GM11168 (cell line): ENCODE measurements around the gene ALK.

ENCODE experiments used
- in situ Hi-C: fragments of 300-500 bp; cut with MboI; formaldehyde crosslinking; loops from one replicate; pipeline ENCODE4 v1.12.0; 2022; ENCODE audit warnings: low sequenced_read_pairs; ENCODE audit not compliant: unreplicated experiment

The ALK gene

DNA sequence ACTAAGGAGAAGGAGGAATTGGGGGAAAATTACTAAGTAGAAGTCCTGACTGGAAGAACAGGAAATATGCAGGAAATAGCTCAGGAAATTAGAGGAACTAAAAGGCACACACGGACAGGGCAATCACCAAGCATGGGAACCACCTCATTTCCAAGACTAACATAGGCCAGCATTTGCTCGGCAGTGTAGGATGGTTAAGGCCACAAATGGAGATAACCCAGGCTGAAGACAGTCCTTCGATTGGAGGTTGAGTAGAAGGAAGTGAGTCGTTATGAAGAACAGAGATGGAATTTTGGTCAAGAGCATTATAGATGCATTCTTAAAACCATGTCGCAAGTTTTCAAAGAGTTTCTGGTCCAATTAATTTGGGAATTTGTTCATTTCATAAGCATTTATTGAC, 401.4 kb downstream of the ALK start:
- in situ Hi-C loops, result no loop called here

DNA sequence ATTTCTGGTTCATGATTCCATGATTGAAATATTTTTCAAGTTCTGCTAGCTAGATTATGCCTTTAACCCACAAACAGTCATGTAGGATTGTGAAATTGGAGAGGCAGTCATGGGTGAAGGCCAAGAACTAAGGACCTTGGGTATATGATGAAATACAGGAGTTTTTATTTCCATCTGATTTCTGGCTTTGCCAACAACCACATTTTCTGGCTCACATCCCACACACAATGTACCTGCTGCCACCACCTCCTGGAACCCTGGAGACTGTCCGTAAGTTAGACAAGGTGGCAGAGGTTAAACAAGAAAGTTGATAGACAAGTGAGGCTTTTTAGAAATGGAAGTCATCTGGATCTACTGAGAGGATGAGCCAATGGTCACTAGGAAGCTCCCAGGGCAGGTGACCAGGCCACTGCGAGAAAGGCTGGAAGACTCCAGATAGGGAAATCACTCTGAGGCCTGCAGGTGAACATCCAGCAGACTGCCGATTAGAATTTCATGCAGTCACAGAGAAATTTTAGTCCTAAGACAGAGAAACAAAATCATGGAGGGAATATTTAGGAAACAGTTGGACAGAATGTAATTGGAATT, 402.0 kb downstream of the ALK start:
- in situ Hi-C loops, result no loop called here

DNA sequence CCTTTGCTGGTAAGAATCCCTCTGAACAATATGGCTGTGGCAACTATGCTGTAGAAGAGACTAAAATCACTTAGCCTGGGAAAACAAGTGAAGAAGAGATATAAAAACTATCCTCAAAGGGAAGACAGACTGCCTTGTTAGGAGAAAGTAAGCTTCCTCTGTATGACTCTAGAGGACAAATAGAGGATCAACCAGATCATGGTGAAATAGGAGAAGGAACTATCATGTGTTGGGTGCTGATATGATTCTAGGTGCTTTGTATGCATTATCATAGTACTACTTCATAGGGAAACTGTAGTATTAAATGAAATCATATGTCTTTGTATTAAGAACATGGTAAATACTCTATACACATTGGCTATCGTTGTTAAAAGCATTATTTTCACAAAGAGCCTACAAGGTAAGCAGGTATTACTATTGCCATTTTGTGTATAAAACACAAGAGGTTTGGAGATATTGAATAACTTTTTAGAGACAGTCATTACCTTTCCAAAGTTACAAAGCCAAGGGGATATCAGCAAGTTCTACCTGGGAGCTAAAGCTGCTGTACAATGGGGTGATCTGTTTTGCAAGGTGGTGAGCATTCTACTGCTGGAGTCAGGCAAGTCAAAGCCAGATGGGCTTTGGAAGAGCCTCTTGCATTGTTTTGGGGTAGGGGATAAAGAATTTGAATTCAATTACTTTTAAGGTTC, 402.6 kb downstream of the ALK start:
- in situ Hi-C loops, result no loop called here

GRCh38 chr2:29518010-29518409, 403.4 kb downstream of the ALK start:
- in situ Hi-C loops, result no loop called here

GRCh38 chr2:29517413-29517812, 404.0 kb downstream of the ALK start:
- in situ Hi-C loops, result no loop called here

- in situ Hi-C loops, result no loop called here
Measured at GRCh38 chr2:29516767-29517166, 404.6 kb downstream of the ALK start.

DNA sequence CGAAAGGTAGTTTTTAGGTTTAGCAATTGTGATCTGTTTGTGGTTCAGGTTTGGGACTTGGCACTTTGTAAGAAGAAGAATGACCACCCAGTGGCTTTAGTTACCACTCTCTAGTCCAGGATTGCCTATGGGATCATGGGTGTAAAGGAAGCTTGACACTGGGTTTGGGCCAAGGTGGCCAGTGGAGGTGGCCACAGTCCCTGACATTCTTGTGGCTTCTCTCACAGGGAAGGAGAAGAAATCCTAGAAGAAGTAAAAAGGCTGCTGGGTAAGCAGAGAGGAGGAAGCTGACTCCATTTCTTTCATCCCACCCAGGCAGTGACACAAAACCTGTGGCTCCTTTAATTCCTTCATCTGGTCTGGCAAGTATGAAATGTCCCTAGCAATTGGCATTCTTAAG, 411.5 kb downstream of the ALK start:
- in situ Hi-C loops, result no loop called here

GRCh38 chr2:29509397-29509796, 412.0 kb downstream of the ALK start:
- in situ Hi-C loops, result no loop called here

DNA sequence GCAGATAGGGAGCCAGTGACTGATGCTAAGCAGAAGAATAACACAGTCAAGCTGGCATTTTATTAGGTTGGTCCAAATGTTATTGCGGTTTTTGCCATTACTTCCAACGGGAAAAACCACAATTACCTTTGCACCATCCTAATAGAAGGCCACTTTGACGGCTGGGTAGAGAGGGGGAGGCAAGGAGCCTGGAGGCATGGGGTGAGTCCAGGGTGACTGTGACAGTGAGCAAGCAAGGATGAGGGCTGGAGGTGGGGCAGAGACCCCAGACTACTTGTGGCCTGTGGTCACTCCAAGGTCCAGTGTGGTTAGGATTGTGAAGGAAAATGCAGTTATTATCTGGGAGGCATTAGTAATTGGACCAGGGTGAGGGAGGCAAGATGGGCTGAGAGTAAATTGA, 416.6 kb downstream of the ALK start:
- in situ Hi-C loops, result no loop called here

DNA sequence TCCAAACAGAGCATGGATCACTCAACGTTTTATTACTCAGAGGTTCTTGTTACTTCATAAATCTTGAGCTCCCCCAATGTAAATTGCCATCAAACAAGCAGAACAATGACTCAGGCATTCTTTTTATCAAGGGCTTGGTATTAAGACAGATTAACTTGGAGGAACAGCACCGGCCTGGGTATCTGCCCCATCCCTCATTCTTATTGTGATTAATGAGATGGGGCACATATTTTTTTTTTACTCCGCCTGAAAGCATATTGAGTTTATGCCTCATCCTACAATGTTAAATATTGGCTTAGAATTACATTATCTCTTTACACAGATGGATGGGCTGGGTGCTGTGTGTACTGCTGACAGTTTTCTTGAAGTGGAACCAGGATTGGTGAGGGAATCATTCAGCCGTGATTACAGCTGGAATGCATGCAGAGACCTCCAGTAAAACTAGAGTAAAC, 418.9 kb downstream of the ALK start:
- in situ Hi-C loops, result no loop called here

GRCh38 chr2:29497375-29497774, 424.0 kb downstream of the ALK start:
- in situ Hi-C loops, result no loop called here

GRCh38 chr2:29496198-29496597, 425.2 kb downstream of the ALK start:
- in situ Hi-C loops, result no loop called here

DNA sequence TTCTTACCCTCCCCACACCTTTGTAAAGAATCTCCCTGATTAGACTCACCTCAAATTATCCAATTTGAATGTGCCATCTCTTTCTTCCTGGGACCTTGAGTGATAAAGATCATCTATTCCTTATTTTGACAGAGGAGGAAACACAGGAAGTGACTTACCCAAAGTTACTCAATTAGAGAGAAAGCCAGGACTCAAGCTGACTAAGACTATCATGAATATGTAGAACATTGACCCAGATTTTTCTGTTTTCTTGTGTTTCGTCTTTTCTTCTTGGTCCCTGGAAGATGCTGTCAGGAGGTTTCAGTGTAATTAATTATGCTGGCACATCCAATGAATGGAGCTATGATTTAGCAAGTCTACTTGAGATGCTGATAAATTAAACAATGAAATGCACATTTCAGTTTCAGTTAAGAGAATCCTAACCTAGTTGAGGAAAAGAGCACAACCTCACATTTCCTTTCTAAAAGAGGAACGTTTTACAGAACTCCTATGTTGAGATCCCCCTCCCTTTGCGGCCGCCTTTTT, 425.8 kb downstream of the ALK start:
- in situ Hi-C loops, result no loop called here

GRCh38 chr2:29495068-29495467, 426.3 kb downstream of the ALK start:
- in situ Hi-C loops, result no loop called here

GRCh38 chr2:29492701-29493100, 428.7 kb downstream of the ALK start:
- in situ Hi-C loops, result no loop called here

DNA sequence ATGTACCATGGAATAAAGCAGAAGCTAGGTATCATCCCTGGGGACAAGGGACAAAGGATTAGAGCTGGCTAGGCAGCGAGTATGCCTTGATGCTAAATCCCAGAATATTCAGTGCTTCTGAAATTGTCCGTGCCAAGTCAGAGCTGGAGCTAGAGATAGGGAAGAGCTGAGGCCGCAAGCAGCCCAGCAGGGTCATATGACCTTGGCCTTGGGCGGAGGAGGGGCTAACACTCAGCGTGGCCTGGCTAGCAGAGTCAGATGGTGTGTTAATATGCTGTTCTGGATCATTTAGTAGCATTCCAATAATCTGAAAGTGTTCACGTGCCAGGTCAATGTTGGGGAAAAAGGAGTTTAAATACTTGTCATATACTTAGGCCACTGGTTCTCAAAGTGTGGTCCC, 431.3 kb downstream of the ALK start:
- in situ Hi-C loops, result no loop called here

DNA sequence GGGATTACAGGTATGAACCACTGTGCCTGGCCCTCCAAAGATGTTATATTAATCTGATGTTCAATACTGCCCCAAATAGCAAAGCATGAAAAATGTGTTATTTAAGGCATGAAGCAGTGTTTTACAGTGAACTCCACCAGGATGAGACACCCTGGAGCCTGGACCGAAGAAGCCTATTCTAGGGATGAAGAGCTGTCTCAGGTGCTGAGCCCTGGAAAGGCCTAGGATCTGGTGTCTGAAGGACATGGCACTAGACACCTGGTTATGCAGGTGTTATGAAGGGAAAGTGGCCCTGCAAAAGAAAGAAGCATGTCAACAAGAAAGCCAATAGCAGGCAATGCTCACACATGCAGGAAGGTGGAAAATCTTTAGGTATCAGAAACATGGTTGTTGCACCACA, 431.8 kb downstream of the ALK start:
- in situ Hi-C loops, result no loop called here

- in situ Hi-C loops, result no loop called here
Measured at GRCh38 chr2:29487967-29488555, 433.3 kb downstream of the ALK start.

GRCh38 chr2:29485631-29486030, 435.8 kb downstream of the ALK start:
- in situ Hi-C loops, result no loop called here

DNA sequence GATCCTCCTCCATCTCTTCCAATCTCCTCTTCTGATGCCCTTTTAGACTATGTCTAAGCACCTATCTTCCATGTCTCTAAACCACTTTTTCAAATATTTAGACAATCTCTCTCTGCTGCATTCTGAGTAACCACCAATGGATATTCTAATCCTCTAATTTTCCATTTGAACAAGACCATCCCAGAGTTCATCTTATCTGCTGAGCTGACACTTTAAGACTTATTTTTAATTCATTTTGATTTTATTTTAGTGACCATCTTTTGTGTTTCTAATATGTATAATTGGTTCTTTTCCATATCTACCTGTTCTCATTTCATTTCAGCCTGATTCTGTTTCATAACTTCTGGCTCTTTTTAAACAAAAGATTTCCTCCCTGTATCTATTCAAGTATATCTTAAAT, 436.3 kb downstream of the ALK start:
- in situ Hi-C loops, result no loop called here

DNA sequence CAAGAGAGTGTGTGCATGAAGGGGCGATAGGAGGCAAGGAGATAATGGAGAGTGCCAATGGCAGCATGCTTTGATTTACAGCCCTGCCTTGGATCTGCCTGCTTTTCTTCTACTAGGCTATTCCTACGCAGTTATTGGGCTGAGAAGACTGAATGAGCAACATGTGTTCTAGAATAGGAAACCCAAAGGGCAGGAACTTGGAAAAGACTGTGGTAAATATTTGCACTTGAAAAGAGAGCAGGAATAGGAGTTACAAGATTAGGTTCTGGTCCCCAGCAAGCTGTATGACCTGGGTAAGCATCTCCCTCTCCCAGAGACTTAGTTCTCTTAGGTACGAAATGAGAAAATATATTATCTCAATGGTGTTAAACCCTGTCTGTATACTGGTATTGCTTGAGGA, 438.5 kb downstream of the ALK start:
- in situ Hi-C loops, result no loop called here

DNA sequence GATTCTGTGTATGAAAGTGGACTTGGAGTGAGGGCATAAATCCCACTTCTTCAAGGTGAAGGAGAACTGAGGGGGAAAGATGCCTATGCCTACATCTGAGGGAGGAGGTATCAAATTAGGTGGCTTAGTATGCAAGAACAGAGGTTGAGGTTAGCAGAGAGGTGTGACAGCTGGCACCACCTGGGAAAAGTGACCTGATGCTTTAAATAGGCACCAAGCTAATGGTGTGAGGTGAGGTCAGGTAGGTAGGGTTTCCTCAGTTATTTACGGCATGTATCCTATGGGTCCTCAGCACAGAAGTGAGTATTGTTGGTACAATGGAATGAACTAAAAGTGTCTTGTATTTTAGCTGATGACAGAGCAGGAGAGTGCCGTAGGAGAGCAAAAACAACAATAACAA, 439.0 kb downstream of the ALK start:
- in situ Hi-C loops, result no loop called here
